Endothelial cell of umbilical vein (primary cell): ENCODE data around the gene ULK4. TPM values are rescaled to one million over a fixed set of nuclear protein-coding genes. Genes with fewer than 3 reads are reported as not detected.

Experiments used
- BruUV-seq: library from RNA; stranded (reverse); fragments of 400-500 nt; replicated peaks from 2 replicates; lab custom pipeline; 2021; lab: Mats Ljungman, UMichigan
- CTCF ChIA-PET: fragments of 300-600, 350-600 bp; sonication (Branson Sonifier 250); formaldehyde crosslinking; loops from one replicate; lab custom pipeline; 2021; ENCODE audit warnings: antibody characterized with exemption, inconsistent platforms; lab: Charles Lee
- POLR2A ChIA-PET: fragments of 300-600, 350-600 bp; sonication (Branson Sonifier 250); formaldehyde crosslinking; loops from one replicate; lab custom pipeline; 2021; ENCODE audit warnings: antibody characterized with exemption, inconsistent platforms; lab: Charles Lee
- DNase-seq: peaks from one replicate; pipeline ENCODE4 v3.0.0-alpha.2; 2011; ENCODE audit warnings: low read depth, low spot score
- FAIRE-seq: peaks from 2 replicates; lab custom pipeline; 2011; peaks lifted over from hg19 to GRCh38; lab: Jason Lieb, UNC
- H2AFZ ChIP-seq: 2 replicates; pipeline ENCODE4 v1.6.0; 2012; ENCODE audit warnings: low read depth, low read length, control low read depth, inconsistent platforms
- H3K27ac ChIP-seq: 2 replicates; pipeline ENCODE4 v1.5.1; 2011; ENCODE audit warnings: low read depth, mild to moderate bottlenecking, control low read depth, low read length, moderate library complexity; ENCODE audit not compliant: insufficient read depth
- H3K27me3 ChIP-seq, 2 experiments: 2 replicates each; pipeline versions ENCODE4 v1.6.0 to v1.6.1; 2011; ENCODE audit warnings: low read length in 2 of 2, mixed read lengths in 1 of 2; ENCODE audit not compliant: control insufficient read depth in 2 of 2, insufficient read depth in 2 of 2
- H3K36me3 ChIP-seq, 2 experiments: 2 replicates in 1 of 2; 3 replicates in 1 of 2; pipeline ENCODE4 v1.5.1; 2011; ENCODE audit warnings: low read length in 2 of 2, mild to moderate bottlenecking in 1 of 2, moderate library complexity in 1 of 2; ENCODE audit not compliant: control insufficient read depth in 2 of 2, insufficient read depth in 2 of 2; ENCODE audit errors: extremely low read depth in 1 of 2
- H3K4me1 ChIP-seq: 3 replicates; pipeline ENCODE4 v1.5.1; 2011; ENCODE audit warnings: mild to moderate bottlenecking, low read length; ENCODE audit not compliant: control insufficient read depth, insufficient read depth; ENCODE audit errors: extremely low read depth
- H3K4me2 ChIP-seq: 2 replicates; pipeline ENCODE4 v1.6.1; 2011; ENCODE audit warnings: low read length, control low read depth, mixed read lengths; ENCODE audit not compliant: insufficient read depth
- H3K4me3 ChIP-seq, 3 experiments: fragments of 200-600 bp in 1 of 3; sonication (generic), shearing (Covaris generic) in 1 of 3; replicated peaks in 1 of 3; 2 replicates each; pipeline ENCODE4 v1.5.1; 2011 to 2016; ENCODE audit warnings: control low read depth in 3 of 3, low read length in 3 of 3, mild to moderate bottlenecking in 2 of 3, inconsistent platforms in 1 of 3, low read depth in 1 of 3, moderate library complexity in 1 of 3; ENCODE audit not compliant: insufficient read depth in 1 of 3
- H3K79me2 ChIP-seq: 2 replicates; pipeline ENCODE4 v1.6.0; 2012; ENCODE audit warnings: low read length, inconsistent platforms; ENCODE audit not compliant: control insufficient read depth, insufficient read depth
- H3K9ac ChIP-seq: replicated peaks from 2 replicates; pipeline ENCODE3; 2011; ENCODE audit warnings: low read length, control low read depth; ENCODE audit not compliant: insufficient read depth; ENCODE audit errors: extremely low read depth
- H3K9me1 ChIP-seq: replicated peaks from 3 replicates; pipeline ENCODE4 v1.6.0; 2011; ENCODE audit warnings: mild to moderate bottlenecking, low read length; ENCODE audit not compliant: control insufficient read depth, insufficient read depth; ENCODE audit errors: extremely low read depth
- H3K9me3 ChIP-seq: replicated peaks from 2 replicates; pipeline ENCODE4 v1.5.1; 2012; ENCODE audit warnings: low read length, inconsistent platforms; ENCODE audit not compliant: control insufficient read depth, insufficient read depth
- H4K20me1 ChIP-seq: replicated peaks from 2 replicates; pipeline ENCODE3; 2011; ENCODE audit warnings: mild to moderate bottlenecking, low read length; ENCODE audit not compliant: control insufficient read depth, insufficient read depth; ENCODE audit errors: extremely low read depth
- EZH2 ChIP-seq: IDR thresholded peaks from 2 replicates; pipeline ENCODE4 v1.6.1; 2012; ENCODE audit warnings: borderline replicate concordance, low read depth, mild to moderate bottlenecking, moderate library complexity, low read length, inconsistent platforms; ENCODE audit not compliant: severe bottlenecking
- FOS ChIP-seq: IDR thresholded peaks from 2 replicates; pipeline ENCODE4 v1.6.1; 2011; ENCODE audit warnings: mild to moderate bottlenecking, low read length, moderate library complexity, borderline replicate concordance; ENCODE audit not compliant: insufficient read depth
- GATA2 ChIP-seq: IDR thresholded peaks from 2 replicates; pipeline ENCODE4 v1.7.0; 2011; ENCODE audit warnings: low read depth, mild to moderate bottlenecking, moderate library complexity, mixed read lengths, low read length; ENCODE audit not compliant: insufficient read length, insufficient read depth
- JUN ChIP-seq: IDR thresholded peaks from 2 replicates; pipeline ENCODE4 v1.6.1; 2011; ENCODE audit warnings: borderline replicate concordance, low read depth; ENCODE audit not compliant: insufficient read length, insufficient read depth
- MYC ChIP-seq: IDR thresholded peaks from one replicate; pipeline ENCODE4 v1.6.1; 2011; ENCODE audit warnings: mild to moderate bottlenecking, low read depth, low read length
- POLR2A ChIP-seq: IDR thresholded peaks from 2 replicates; pipeline ENCODE4 v1.6.1; 2012; ENCODE audit warnings: low read depth, mild to moderate bottlenecking, control low read depth, low read length
- POLR2AphosphoS5 ChIP-seq: IDR thresholded peaks from 2 replicates; pipeline ENCODE4 v1.6.1; 2012; ENCODE audit warnings: low read depth, mild to moderate bottlenecking, control low read depth, low read length, moderate library complexity; ENCODE audit not compliant: insufficient read depth
- dilution Hi-C: fragments of 300-500 bp; cut with MboI; formaldehyde crosslinking; loops from one replicate; pipeline ENCODE4 v1.15.0; 2019; ENCODE audit warnings: low sequenced_read_pairs; ENCODE audit not compliant: extremely low pct_ligation_motif_present
- intact Hi-C: fragments of 100-400 bp; cut with micrococcal nuclease; formaldehyde crosslinking; loops from one replicate; pipeline ENCODE4 v1.10.0; 2022
- polyA plus RNA-seq, 4 experiments: library from polyadenylated mRNA; depleted of rRNA in 3 of 4; stranded (reverse) in 3 of 4; unstranded in 1 of 4; fragments of >200 nt; gene quantifications; 2 replicates each; pipeline versions ENCODE4 v1.2.1 to v1.2.3, GENCODE V29; 2011 to 2012; ENCODE audit warnings: missing spikeins in 1 of 4
- total RNA-seq: library from RNA; stranded (reverse); gene quantifications from 2 replicates; pipeline ENCODE4 v1.2.3, GENCODE V29; 2021
- TF ChIP-seq, protein P1 (sequence below), 2 donors: IDR thresholded peaks; 1 replicate in 1 of 2; 2 replicates in 1 of 2; pipeline ENCODE4 v1.5.1; 2011; ENCODE audit warnings: low read length in 2 of 2, mild to moderate bottlenecking in 2 of 2, moderate library complexity in 2 of 2, control low read depth in 1 of 2, inconsistent platforms in 1 of 2, low read depth in 1 of 2; ENCODE audit not compliant: insufficient read depth in 1 of 2; ENCODE audit errors: extremely low read depth in 1 of 2
- TF ChIP-seq, protein P2 (sequence below): IDR thresholded peaks from 2 replicates; pipeline ENCODE4 v1.6.1; 2011; ENCODE audit not compliant: insufficient read depth, insufficient read length

ULK4 gene
- total and polyA plus RNA-seq, 2 donors (not counting 3 experiments of a cell fraction or from before 2014, with no cell fraction given), result 3.3 to 16.0 TPM

DNA sequence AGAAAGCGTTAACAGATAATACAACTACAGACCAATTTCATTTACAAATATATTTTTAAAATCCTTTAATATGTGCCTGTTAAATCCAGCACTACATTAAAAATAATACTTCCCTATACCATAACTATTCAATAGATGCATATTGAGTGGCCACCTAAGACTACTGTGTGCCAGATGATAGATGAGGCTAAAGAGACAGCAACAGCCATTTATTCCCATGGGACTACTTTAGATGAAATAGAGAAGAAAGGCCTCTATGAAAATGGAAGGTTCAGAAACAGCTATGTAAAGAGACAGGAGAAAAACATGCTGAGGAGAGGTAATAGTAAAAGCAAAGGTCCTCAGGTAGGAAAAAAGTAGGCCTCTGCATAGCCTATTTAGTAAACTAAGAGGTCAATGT is 358.1 kb downstream of the ULK4 start:
- Histone ChIP-seq H3K4me1 (no peaks in the 10 kb centered on the region), H3K4me3 (no peak overlapping the region), H3K4me2 (no peak overlapping the region), H3K9ac (no peak overlapping the region), H3K9me1 (no peaks in the 10 kb centered on the region), H3K27ac (no peak overlapping the region), H4K20me1 (no peaks in the 10 kb centered on the region), H3K36me3 (no peaks in the 10 kb centered on the region), H3K27me3 (no peaks in the 10 kb centered on the region), H2AFZ (no peak overlapping the region), H3K9me3 (no peaks in the 10 kb centered on the region), H3K79me2 (no peaks in the 10 kb centered on the region)
- POLR2A ChIA-PET, result no interaction called here
- CTCF ChIA-PET, result no interaction called here
- TF ChIP-seq POLR2A (no peak), JUN (no peak), POLR2AphosphoS5 (no peak), EZH2 (no peak), MYC (no peak), FOS (no peak), GATA2 (no peak)
- TF ChIP-seq, protein P1, sequence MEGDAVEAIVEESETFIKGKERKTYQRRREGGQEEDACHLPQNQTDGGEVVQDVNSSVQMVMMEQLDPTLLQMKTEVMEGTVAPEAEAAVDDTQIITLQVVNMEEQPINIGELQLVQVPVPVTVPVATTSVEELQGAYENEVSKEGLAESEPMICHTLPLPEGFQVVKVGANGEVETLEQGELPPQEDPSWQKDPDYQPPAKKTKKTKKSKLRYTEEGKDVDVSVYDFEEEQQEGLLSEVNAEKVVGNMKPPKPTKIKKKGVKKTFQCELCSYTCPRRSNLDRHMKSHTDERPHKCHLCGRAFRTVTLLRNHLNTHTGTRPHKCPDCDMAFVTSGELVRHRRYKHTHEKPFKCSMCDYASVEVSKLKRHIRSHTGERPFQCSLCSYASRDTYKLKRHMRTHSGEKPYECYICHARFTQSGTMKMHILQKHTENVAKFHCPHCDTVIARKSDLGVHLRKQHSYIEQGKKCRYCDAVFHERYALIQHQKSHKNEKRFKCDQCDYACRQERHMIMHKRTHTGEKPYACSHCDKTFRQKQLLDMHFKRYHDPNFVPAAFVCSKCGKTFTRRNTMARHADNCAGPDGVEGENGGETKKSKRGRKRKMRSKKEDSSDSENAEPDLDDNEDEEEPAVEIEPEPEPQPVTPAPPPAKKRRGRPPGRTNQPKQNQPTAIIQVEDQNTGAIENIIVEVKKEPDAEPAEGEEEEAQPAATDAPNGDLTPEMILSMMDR (IDR thresholded peaks at IDR 0.05; ENCODE audit: extremely low read depth in 1 of 2, insufficient read depth in 1 of 2, low read depth in 1 of 2, low read length in 2 of 2), result no peak
- TF ChIP-seq, protein P2, sequence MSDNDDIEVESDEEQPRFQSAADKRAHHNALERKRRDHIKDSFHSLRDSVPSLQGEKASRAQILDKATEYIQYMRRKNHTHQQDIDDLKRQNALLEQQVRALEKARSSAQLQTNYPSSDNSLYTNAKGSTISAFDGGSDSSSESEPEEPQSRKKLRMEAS, result no peak
- BruUV-seq, result no TSS peak
- dilution Hi-C loops (no loop called here), intact Hi-C loops (no loop called here)
- no peak for DNase-seq
- no peak for FAIRE-seq
